HG03066 (cell line): Measurements from ENCODE around the gene LINGO3.

Experiments
- ATAC-seq: cut with Tn5 transposase; IDR thresholded peaks from one replicate; pipeline ENCODE4 v1.9.1; 2021; ENCODE audit warnings: low read depth; ENCODE audit not compliant: unreplicated experiment

Gene LINGO3

GRCh38 chr19:2327773-2328400 is 19.9 kb upstream of the LINGO3 start:
- no peak for ATAC-seq

GRCh38 chr19:2326699-2327360 is 18.9 kb upstream of the LINGO3 start:
- no peak for ATAC-seq

- ATAC-seq, result no peak
Observed at GRCh38 chr19:2325281-2326046, 17.5 kb upstream of the LINGO3 start.

- ATAC-seq, result no peak
Observed at GRCh38 chr19:2324220-2324948, 16.4 kb upstream of the LINGO3 start.

GRCh38 chr19:2323707-2324106 is 15.8 kb upstream of the LINGO3 start:
- no peak for ATAC-seq

GRCh38 chr19:2321565-2322283 is 13.8 kb upstream of the LINGO3 start:
- ATAC-seq, result no peak

GRCh38 chr19:2320939-2321338 is 13.0 kb upstream of the LINGO3 start:
- no peak for ATAC-seq

- ATAC-seq, result no peak
Observed at GRCh38 chr19:2320049-2320448, 12.1 kb upstream of the LINGO3 start.

- ATAC-seq, result no peak
Observed at GRCh38 chr19:2319551-2319950, 11.6 kb upstream of the LINGO3 start.

GRCh38 chr19:2318923-2319322 is 11.0 kb upstream of the LINGO3 start:
- no peak for ATAC-seq

GRCh38 chr19:2317756-2318155 is 9.8 kb upstream of the LINGO3 start:
- no peak for ATAC-seq

GRCh38 chr19:2317300-2317699 is 9.3 kb upstream of the LINGO3 start:
- no peak for ATAC-seq

- no peak for ATAC-seq
Observed at GRCh38 chr19:2315818-2316353, 7.9 kb upstream of the LINGO3 start.

GRCh38 chr19:2315121-2315817 is 7.3 kb upstream of the LINGO3 start:
- no peak for ATAC-seq

GRCh38 chr19:2312820-2313501 is 5.0 kb upstream of the LINGO3 start:
- ATAC-seq, result no peak

GRCh38 chr19:2311093-2311492 is 3.1 kb upstream of the LINGO3 start:
- ATAC-seq, result no peak

- ATAC-seq, result no peak
Observed at GRCh38 chr19:2309734-2310362, 1.9 kb upstream of the LINGO3 start.

GRCh38 chr19:2307518-2308012 is 389 bp downstream of the LINGO3 start:
- no peak for ATAC-seq
